ENCODE measurements around the gene PGS1. TPM values are rescaled to one million over a fixed set of nuclear protein-coding genes. Genes with fewer than 3 reads are reported as not detected.

PGS1 gene
- total RNA-seq, 1 donor from 2014 or later: 52.0 TPM

DNA sequence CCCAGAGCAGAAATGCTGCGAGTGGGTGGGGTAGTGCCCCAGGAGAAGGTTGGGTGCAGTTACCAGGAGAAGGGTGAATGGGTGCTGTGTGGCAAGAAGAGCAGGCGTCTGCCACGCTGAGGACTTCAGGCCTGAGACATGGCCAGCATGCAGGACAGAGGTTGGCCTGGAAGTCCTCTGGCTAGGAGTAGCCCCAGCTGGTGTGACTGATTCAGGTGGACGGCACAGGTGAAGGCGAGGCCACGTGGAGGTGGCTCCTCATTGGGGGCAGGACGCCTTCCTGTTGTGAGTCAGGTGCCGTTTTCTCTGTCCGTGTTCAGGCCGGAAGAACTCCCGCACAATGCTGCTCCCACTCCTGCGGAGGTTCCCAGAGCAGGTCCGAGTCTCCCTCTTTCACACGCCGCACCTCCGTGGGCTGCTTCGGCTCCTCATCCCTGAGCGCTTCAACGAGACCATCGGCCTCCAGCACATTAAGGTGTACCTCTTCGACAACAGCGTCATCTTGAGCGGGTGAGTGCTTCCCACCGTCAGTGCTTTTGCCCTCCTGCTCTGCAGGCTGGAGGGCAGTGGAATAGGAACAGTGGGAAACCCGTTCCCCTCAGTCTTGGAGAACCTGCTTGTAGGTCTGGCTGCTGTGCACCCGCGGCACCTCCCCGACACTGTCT is 20.7 kb downstream of the PGS1 start:
- Mint-ChIP-seq H3K36me3 (ENCODE audit: low read depth) (peaks cover 4% of the 10 kb centered on the region), H3K4me3 (no peak overlapping the region), H3K27me3 (ENCODE audit: low read depth) (no peaks in the 10 kb centered on the region), H3K27ac (ENCODE audit: unreplicated experiment) (no peak overlapping the region), H3K9me3 (no peaks in the 10 kb centered on the region), H3K4me1 (no peaks in the 10 kb centered on the region)
- DNase-seq (ENCODE audit: low read depth, low spot score): no peak
- TF ChIP-seq, protein P1, sequence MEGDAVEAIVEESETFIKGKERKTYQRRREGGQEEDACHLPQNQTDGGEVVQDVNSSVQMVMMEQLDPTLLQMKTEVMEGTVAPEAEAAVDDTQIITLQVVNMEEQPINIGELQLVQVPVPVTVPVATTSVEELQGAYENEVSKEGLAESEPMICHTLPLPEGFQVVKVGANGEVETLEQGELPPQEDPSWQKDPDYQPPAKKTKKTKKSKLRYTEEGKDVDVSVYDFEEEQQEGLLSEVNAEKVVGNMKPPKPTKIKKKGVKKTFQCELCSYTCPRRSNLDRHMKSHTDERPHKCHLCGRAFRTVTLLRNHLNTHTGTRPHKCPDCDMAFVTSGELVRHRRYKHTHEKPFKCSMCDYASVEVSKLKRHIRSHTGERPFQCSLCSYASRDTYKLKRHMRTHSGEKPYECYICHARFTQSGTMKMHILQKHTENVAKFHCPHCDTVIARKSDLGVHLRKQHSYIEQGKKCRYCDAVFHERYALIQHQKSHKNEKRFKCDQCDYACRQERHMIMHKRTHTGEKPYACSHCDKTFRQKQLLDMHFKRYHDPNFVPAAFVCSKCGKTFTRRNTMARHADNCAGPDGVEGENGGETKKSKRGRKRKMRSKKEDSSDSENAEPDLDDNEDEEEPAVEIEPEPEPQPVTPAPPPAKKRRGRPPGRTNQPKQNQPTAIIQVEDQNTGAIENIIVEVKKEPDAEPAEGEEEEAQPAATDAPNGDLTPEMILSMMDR (conservative IDR thresholded peaks at IDR 0.05): no peak

DNA sequence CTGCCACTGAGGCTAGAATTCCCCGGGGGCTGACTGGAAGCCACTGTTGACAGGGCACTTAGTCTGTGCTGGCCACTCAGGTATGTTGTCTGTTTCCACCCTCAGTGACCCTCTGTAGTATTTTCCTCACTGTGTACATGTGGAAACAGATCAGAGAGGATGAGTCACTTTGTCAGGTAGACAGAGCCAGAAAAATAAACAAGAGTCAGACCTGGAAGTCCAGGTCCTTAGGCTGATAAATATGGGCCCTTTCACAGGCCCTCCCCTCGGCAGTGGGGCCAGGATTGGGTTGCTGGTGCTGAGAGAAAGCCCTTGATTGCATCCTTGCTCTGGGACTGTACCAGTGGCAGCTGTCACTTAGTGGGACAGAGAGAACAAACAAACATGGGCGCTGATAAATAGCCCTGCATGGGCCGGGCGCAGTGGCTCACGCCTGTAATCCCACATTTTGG is 21.3 kb downstream of the PGS1 start:
- TF ChIP-seq, protein P1 (conservative IDR thresholded peaks at IDR 0.05): no peak

DNA sequence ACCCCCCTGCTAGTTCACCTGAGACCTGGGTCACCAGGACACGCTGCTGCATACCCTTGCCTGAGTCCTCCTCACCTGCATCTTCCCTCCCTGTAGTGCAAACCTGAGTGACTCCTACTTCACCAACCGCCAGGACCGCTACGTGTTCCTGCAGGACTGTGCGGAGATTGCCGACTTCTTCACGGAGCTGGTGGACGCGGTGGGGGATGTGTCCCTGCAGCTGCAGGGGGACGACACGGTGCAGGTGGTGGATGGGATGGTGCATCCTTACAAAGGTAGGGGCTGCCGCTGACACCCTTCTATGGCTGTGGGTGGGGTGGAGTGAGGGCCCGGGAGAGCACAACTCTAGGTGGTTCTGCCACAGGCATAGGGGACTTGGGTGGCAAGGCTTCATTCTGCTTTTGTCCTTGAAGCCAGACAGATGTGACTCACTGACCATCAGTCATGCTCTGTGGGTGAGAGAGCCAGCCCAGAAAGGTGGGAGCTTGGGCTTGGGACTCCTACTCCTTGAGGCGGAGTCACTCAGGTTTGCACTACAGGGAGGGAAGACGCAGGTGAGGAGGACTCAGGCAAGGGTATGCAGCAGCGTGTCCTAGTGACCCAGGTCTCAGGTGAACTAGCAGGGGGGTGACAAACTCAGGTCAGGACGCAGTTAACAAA is 22.3 kb downstream of the PGS1 start:
- Mint-ChIP-seq H3K27me3 (ENCODE audit: low read depth) (no peaks in the 10 kb centered on the region), H3K36me3 (ENCODE audit: low read depth) (peaks cover 5% of the 10 kb centered on the region), H3K4me1 (no peaks in the 10 kb centered on the region), H3K4me3 (no peak overlapping the region), H3K9me3 (no peaks in the 10 kb centered on the region), H3K27ac (ENCODE audit: unreplicated experiment) (peak overlapping the region; percentile 43)
- TF ChIP-seq, protein P1 (conservative IDR thresholded peaks at IDR 0.05): no peak
- DNase-seq (ENCODE audit: low read depth, low spot score): no peak

More for the DNA sequence above, 21.3 kb downstream of the PGS1 start:
- H3K27me3 Mint-ChIP-seq (ENCODE audit: low read depth): no peaks in the 10 kb centered on the region
- H3K4me3 Mint-ChIP-seq: no peak overlapping the region
- H3K27ac Mint-ChIP-seq (ENCODE audit: unreplicated experiment): no peak overlapping the region
- no peaks in the 10 kb centered on the region for H3K4me1 Mint-ChIP-seq
- H3K9me3 Mint-ChIP-seq: no peaks in the 10 kb centered on the region
- DNase-seq (ENCODE audit: low read depth, low spot score): no peak
- peaks cover 4% of the 10 kb centered on the region for H3K36me3 Mint-ChIP-seq (ENCODE audit: low read depth)

DNA sequence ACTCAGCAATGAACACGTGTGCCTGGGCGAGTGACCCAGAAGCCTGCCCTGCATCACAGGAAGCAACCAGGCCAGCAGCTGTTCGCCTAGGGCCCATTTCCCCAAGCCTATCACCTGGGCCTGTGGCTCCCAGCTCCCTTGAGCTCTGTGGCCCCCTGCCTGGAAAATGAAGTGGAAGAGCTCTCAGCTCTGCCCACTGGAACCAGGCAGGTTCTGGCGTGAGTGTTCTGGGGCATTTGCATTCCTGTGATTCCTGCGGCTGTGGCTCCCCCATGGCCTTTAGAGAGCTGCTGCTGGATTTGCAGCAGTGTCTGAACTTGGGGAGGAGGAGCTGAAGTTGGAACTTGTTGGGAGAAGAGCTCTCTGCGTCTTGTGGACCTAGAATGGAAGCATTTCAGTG is 22.8 kb downstream of the PGS1 start:
- no peaks in the 10 kb centered on the region for H3K4me1 Mint-ChIP-seq
- no peak overlapping the region for H3K27ac Mint-ChIP-seq (ENCODE audit: unreplicated experiment)
- H3K9me3 Mint-ChIP-seq: no peaks in the 10 kb centered on the region
- DNase-seq (ENCODE audit: low read depth, low spot score): no peak
- TF ChIP-seq, protein P1 (conservative IDR thresholded peaks at IDR 0.05): no peak
- H3K4me3 Mint-ChIP-seq: no peak overlapping the region
- H3K36me3 Mint-ChIP-seq (ENCODE audit: low read depth): peaks cover 7% of the 10 kb centered on the region
- no peaks in the 10 kb centered on the region for H3K27me3 Mint-ChIP-seq (ENCODE audit: low read depth)

DNA sequence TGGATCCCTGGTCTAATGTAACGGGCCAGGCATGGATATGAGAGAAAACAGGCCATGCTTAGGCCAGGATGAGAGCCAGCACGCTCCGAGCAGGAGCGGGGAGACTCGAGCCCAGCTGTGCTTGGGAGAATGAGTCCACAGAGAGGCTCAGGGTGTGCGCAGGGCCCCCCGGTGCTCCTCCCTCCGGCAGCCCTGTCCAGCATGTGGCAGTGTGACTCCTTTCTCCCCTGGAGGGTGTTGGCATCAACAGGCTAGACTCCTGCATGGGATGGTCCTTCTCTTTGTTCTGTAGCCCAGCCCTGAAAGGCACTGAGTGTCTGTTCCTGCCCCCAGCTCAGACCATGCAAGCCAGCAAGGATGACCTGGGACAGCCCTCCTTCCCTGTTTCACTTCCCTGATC is 23.4 kb downstream of the PGS1 start:
- Mint-ChIP-seq H3K9me3 (no peaks in the 10 kb centered on the region), H3K4me3 (no peak overlapping the region), H3K27ac (ENCODE audit: unreplicated experiment) (no peak overlapping the region), H3K4me1 (no peaks in the 10 kb centered on the region), H3K36me3 (ENCODE audit: low read depth) (peaks cover 7% of the 10 kb centered on the region), H3K27me3 (ENCODE audit: low read depth) (no peaks in the 10 kb centered on the region)
- no peak for DNase-seq (ENCODE audit: low read depth, low spot score)
- TF ChIP-seq, protein P1 (conservative IDR thresholded peaks at IDR 0.05): no peak

Measured in neural crest cell (in vitro differentiated cells).